Neuronal stem cell (in vitro differentiated cells): ENCODE measurements around the gene MARK4.

Experiments
- DNase-seq: peaks from one replicate; pipeline ENCODE4 v3.0.0-alpha.2; 2013; ENCODE audit warnings: low spot score
- H2AFZ ChIP-seq: one replicate; pipeline ENCODE4 v1.6.1; 2013; ENCODE audit warnings: mild to moderate bottlenecking, low read length, inconsistent platforms
- H2AK5ac ChIP-seq: 2 replicates; pipeline ENCODE4 v1.6.1; 2013; ENCODE audit warnings: low read depth, mild to moderate bottlenecking, inconsistent platforms, low read length, moderate library complexity, mixed read lengths
- H2BK120ac ChIP-seq: 2 replicates; pipeline ENCODE4 v1.6.1; 2013; ENCODE audit warnings: low read depth, mild to moderate bottlenecking, inconsistent platforms, low read length, moderate library complexity, mixed read lengths
- H2BK12ac ChIP-seq: one replicate; pipeline ENCODE4 v1.6.1; 2013; ENCODE audit warnings: low read length, inconsistent platforms
- H2BK15ac ChIP-seq: 2 replicates; pipeline ENCODE4 v1.6.1; 2013; ENCODE audit warnings: mild to moderate bottlenecking, low read length, inconsistent platforms, mixed read lengths
- H2BK5ac ChIP-seq: one replicate; pipeline ENCODE4 v1.6.1; 2013; ENCODE audit warnings: inconsistent platforms, mild to moderate bottlenecking, low read length, moderate library complexity
- H3K14ac ChIP-seq: one replicate; pipeline ENCODE4 v1.6.1; 2013; ENCODE audit warnings: low read length, inconsistent platforms
- H3K18ac ChIP-seq: 2 replicates; pipeline ENCODE4 v1.6.1; 2013; ENCODE audit warnings: low read length, inconsistent platforms
- H3K23ac ChIP-seq: 2 replicates; pipeline ENCODE4 v1.6.1; 2013; ENCODE audit warnings: low read depth, mild to moderate bottlenecking, mixed read lengths, low read length, inconsistent platforms; ENCODE audit not compliant: poor library complexity
- H3K27ac ChIP-seq: replicated peaks from 3 replicates; pipeline ENCODE4 v1.5.1; 2013; ENCODE audit warnings: low read length, inconsistent platforms
- H3K27me3 ChIP-seq, 3 experiments: 2 replicates each; pipeline ENCODE4 v1.6.1; 2013; ENCODE audit warnings: low read length in 3 of 3, mild to moderate bottlenecking in 2 of 3, inconsistent platforms in 1 of 3, low read depth in 1 of 3, mixed read lengths in 1 of 3, moderate library complexity in 1 of 3; ENCODE audit not compliant: control insufficient read depth in 3 of 3, insufficient read depth in 3 of 3
- H3K36me3 ChIP-seq, 2 donors: replicated peaks in 1 of 2; 2 replicates each; pipeline ENCODE4 v1.6.1; 2013; ENCODE audit warnings: low read length in 2 of 2; ENCODE audit not compliant: control insufficient read depth in 2 of 2, insufficient read depth in 2 of 2
- H3K4ac ChIP-seq: 2 replicates; pipeline ENCODE4 v1.6.1; 2013; ENCODE audit warnings: inconsistent platforms, mild to moderate bottlenecking, low read length, moderate library complexity
- H3K4me1 ChIP-seq, 2 donors: 1 replicate in 1 of 2; 2 replicates in 1 of 2; pipeline ENCODE4 v1.6.1; 2013; ENCODE audit warnings: low read length in 2 of 2, low read depth in 1 of 2; ENCODE audit not compliant: control insufficient read depth in 2 of 2, insufficient read depth in 1 of 2
- H3K4me2 ChIP-seq: one replicate; pipeline ENCODE4 v1.6.1; 2013; ENCODE audit warnings: mild to moderate bottlenecking, low read length, inconsistent platforms; ENCODE audit not compliant: insufficient read depth, poor library complexity, severe bottlenecking
- H3K4me3 ChIP-seq, 2 donors: 2 replicates each; pipeline ENCODE4 v1.5.1; 2013; ENCODE audit warnings: low read length in 2 of 2, mild to moderate bottlenecking in 2 of 2, inconsistent platforms in 1 of 2, moderate library complexity in 1 of 2
- H3K79me1 ChIP-seq: one replicate; pipeline ENCODE4 v1.6.1; 2013; ENCODE audit warnings: low read depth, mild to moderate bottlenecking, inconsistent platforms, low read length, moderate library complexity
- H3K9ac ChIP-seq: one replicate; pipeline ENCODE4 v1.6.1; 2013; ENCODE audit warnings: mild to moderate bottlenecking, low read depth, low read length, inconsistent platforms; ENCODE audit not compliant: poor library complexity
- H3K9me3 ChIP-seq, 2 donors: replicated peaks in 1 of 2; 2 replicates each; pipeline versions ENCODE3 to v1.6.1; 2013; ENCODE audit warnings: low read length in 2 of 2, mild to moderate bottlenecking in 2 of 2, inconsistent platforms in 1 of 2, low read depth in 1 of 2, mixed read lengths in 1 of 2, moderate library complexity in 1 of 2; ENCODE audit not compliant: control insufficient read depth in 2 of 2, insufficient read depth in 1 of 2
- H4K8ac ChIP-seq: one replicate; pipeline ENCODE4 v1.6.1; 2013; ENCODE audit warnings: low read depth, mild to moderate bottlenecking, inconsistent platforms, low read length, moderate library complexity
- H4K91ac ChIP-seq: one replicate; pipeline ENCODE4 v1.6.1; 2013; ENCODE audit warnings: low read length, low read depth, mild to moderate bottlenecking, inconsistent platforms; ENCODE audit not compliant: poor library complexity
- WGBS, 2 donors: extraction: QIAGEN DNeasy Blood & Tissue Kit; methylation state at CpG; one replicate each; pipeline ENCODE4 v1.1.7; 2013; ENCODE audit warnings: missing lambda C conversion rate in 2 of 2, mixed read lengths in 1 of 2; ENCODE audit not compliant: insufficient read length in 2 of 2, insufficient replicate concordance in 1 of 2; ENCODE audit errors: extremely low coverage in 2 of 2; 5-methylcytosine and 5-hydroxymethylcytosine counted together

Gene MARK4

DNA sequence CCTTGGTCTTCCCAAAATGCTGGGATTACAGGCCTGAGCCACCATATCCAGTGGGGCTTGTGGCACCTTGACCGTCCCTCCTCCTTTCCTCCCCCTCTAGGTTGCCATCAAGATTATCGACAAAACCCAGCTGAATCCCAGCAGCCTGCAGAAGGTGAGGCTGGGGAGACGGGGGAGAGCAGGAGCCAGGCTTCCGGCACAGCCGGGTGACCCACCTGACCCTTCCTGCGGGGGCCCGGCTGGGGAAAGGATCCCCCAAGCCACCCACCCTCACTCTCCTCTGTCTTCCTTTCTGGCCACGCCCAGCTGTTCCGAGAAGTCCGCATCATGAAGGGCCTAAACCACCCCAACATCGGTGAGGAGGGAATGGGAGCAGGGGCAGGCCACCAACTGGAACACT is 11.9 kb downstream of the MARK4 start:
- WGBS, 2 donors = no CpG with 5 or more reads among the region's 11 CpGs
- Histone ChIP-seq H3K27ac (no peak overlapping the region), H2AFZ (no peak overlapping the region), H2BK15ac (no peak overlapping the region), H3K4ac (no peak overlapping the region), H3K79me1 (peaks cover 5% of the 10 kb centered on the region), H3K36me3 (peaks cover 12 to 48% of the 10 kb centered on the region in 2 donors), H3K14ac (no peak overlapping the region), H4K91ac (no peak overlapping the region), H4K8ac (no peak overlapping the region), H3K18ac (no peak overlapping the region), H3K4me3 (peak overlapping the region in 1 of 2 donors; percentile 46), H3K4me1 (no peaks in the 10 kb centered on the region), H2BK120ac (no peak overlapping the region), H3K4me2 (no peak overlapping the region), H3K9me3 (peaks cover 5% of the 10 kb centered on the region in 2 donors), H2BK5ac (no peak overlapping the region), H2BK12ac (no peak overlapping the region), H3K9ac (no peak overlapping the region), H2AK5ac (no peak overlapping the region), H3K27me3 (no peaks in the 10 kb centered on the region), H3K23ac (no peak overlapping the region)
- no peak for DNase-seq

DNA sequence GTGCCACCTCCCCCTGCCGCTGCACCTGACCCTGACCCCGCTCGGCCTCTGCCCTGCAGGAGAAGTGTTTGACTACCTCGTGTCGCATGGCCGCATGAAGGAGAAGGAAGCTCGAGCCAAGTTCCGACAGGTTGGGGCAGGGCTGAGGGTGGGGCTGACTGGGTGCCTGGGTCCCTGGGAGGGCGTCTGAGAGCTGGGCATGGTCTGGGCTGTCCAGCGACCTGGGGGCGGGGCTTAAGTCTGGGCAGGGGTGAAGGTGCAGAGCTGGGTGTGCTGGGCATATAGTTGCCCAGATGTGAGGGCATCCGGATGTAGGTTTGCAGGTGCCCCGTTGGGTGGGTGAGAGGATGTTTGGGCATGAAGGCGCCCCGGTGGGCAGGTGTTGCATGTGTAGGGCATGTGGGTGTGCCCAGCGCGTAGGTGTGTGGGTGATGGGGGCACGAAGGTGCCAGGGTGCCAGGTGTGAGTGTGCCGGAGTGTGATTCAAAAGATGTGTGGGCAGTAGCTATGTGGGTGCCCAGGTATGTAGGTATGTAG is 13.8 kb downstream of the MARK4 start:
- Histone ChIP-seq H3K4ac (no peak overlapping the region), H3K4me2 (no peak overlapping the region), H3K27ac (no peak overlapping the region), H3K36me3 (peaks cover 17 to 56% of the 10 kb centered on the region in 2 donors), H4K91ac (peak overlapping the region; percentile 9), H3K79me1 (peaks cover 5% of the 10 kb centered on the region), H2AK5ac (peak overlapping the region; percentile 70), H3K14ac (no peak overlapping the region), H3K4me1 (no peaks in the 10 kb centered on the region), H4K8ac (no peak overlapping the region), H2BK120ac (no peak overlapping the region), H3K27me3 (no peaks in the 10 kb centered on the region), H2BK12ac (no peak overlapping the region), H3K9me3 (peaks cover 5% of the 10 kb centered on the region in 2 donors), H2AFZ (no peak overlapping the region), H2BK15ac (no peak overlapping the region), H2BK5ac (peak overlapping the region; percentile 24), H3K4me3 (no peak overlapping the region), H3K23ac (peak overlapping the region; percentile 25), H3K18ac (no peak overlapping the region), H3K9ac (peak overlapping the region; percentile 72)
- no peak for DNase-seq
- no CpG with 5 or more reads among the region's 19 CpGs for WGBS, 2 donors

DNA sequence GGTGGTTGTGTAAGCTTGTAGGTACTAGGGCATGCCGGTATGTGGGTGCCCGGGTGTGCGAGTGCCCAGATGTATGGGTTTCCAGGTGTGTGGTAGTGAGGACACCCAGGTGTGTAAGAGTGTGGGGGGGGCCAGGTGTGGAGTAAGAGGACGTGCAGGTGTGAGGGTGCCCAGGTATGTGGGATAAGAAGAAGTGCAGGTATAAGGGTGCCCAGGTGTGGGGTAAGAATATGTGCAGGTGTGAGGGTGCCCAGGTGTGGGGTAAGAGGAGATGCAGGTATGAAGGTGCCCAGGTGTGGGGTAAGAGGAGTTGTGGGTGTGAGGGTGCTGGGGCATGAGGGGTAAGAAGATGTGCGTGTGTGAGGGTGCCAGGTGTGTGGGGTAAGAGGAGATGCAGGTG is 14.3 kb downstream of the MARK4 start:
- peaks cover 20 to 61% of the 10 kb centered on the region in 2 donors for H3K36me3 ChIP-seq
- H3K4me2 ChIP-seq = no peak overlapping the region
- no peak overlapping the region for H2BK5ac ChIP-seq
- H4K91ac ChIP-seq = no peak overlapping the region
- H3K4ac ChIP-seq = no peak overlapping the region
- H2AK5ac ChIP-seq = no peak overlapping the region
- peak overlapping the region; percentile 44 for H3K18ac ChIP-seq
- no peak for DNase-seq
- H3K4me1 ChIP-seq = no peaks in the 10 kb centered on the region
- H3K9me3 ChIP-seq = peaks cover 5% of the 10 kb centered on the region in 2 donors
- H3K23ac ChIP-seq = no peak overlapping the region
- H3K9ac ChIP-seq = peak overlapping the region; percentile 72
- no peak overlapping the region for H3K14ac ChIP-seq
- H4K8ac ChIP-seq = no peak overlapping the region
- H3K4me3 ChIP-seq = no peak overlapping the region
- no CpG with 5 or more reads among the region's 5 CpGs for WGBS, 2 donors
- H2BK120ac ChIP-seq = no peak overlapping the region
- no peak overlapping the region for H2BK12ac ChIP-seq
- H3K27me3 ChIP-seq = no peaks in the 10 kb centered on the region
- no peak overlapping the region for H3K27ac ChIP-seq
- H2BK15ac ChIP-seq = no peak overlapping the region
- H2AFZ ChIP-seq = no peak overlapping the region
- H3K79me1 ChIP-seq = peaks cover 5% of the 10 kb centered on the region

DNA sequence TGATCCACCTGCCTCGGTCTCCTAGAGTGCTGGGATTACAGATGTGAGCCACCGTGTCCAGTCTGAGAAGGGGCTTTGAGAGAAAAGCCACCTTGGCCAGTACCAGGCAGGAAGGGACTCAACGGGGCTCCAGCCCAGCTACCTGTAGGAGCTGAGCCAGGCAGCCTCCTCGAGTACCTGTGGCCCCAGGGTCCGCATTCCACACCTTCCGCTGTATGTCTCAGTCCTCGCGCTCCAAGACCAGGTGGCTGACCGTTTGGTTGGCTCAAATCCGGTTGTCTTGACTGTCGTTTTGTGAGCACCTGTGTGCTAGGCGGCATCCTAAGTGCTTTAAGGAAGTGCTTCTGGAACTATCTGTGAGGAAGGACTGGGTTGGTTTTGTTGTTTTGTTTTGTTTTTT is 16.2 kb downstream of the MARK4 start:
- Histone ChIP-seq H3K9ac (no peak overlapping the region), H3K36me3 (peaks cover 26 to 73% of the 10 kb centered on the region in 2 donors), H2BK5ac (no peak overlapping the region), H2BK120ac (no peak overlapping the region), H3K23ac (no peak overlapping the region), H3K79me1 (peaks cover 3% of the 10 kb centered on the region), H4K91ac (no peak overlapping the region), H3K18ac (no peak overlapping the region), H3K4me3 (peak overlapping the region in 1 of 2 donors; percentile 32), H3K4ac (no peak overlapping the region), H3K4me1 (no peaks in the 10 kb centered on the region), H3K14ac (no peak overlapping the region), H3K4me2 (no peak overlapping the region), H2BK12ac (no peak overlapping the region), H3K9me3 (peaks cover 0 to 4% of the 10 kb centered on the region in 2 donors), H2BK15ac (no peak overlapping the region), H2AK5ac (no peak overlapping the region), H3K27ac (no peak overlapping the region), H2AFZ (no peak overlapping the region), H3K27me3 (no peaks in the 10 kb centered on the region), H4K8ac (no peak overlapping the region)
- WGBS, 2 donors = no CpG with 5 or more reads among the region's 12 CpGs
- no peak for DNase-seq
